Measurements from ENCODE around the gene C11orf68. TPM values are rescaled to one million over a fixed set of nuclear protein-coding genes. Genes with fewer than 3 reads are reported as not detected.

C11orf68 gene
- total and polyA plus RNA-seq, 2 of the 8 experiments (the other 6 are each of a cell fraction or from before 2014, with no cell fraction given) = 24.0 to 51.2 TPM

DNA sequence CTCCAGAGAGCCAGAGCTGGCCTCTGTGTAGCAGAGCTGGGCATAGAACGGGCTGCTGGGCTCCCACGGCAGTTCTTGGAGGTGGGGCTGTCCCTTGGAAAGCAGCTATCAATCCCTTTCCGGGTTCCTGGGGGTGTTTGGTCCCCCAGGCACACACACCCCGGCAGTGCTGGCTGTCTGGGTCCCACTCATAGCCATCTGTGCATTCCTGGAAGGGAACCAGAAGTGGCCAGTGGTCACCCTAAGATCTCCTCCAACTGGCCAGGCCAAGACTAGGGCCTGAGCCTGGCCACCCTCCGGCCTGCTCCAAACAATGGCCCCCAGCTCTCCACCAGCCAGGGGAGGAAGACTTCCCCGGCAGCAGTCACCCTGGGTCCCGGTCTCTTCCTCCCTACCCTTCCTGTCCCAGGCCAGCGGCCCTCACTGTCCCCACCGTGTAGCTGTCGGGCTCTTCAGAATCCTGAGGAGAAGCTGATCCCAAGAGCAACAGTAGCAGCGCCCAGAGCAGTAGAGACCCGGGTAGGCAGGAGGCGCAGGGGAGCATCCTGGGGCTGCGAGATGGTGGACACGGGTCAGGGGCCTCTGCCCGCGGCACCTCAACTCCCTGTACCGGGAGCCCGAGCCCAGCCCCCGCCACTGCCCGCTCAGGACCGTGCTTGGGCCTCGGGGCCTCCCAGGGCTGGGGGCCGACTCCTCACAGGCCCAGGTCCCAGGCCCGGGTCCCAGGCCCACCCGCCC lies 46.9 kb downstream of the C11orf68 start:
- no peaks in the 10 kb centered on the region for H3K79me2 ChIP-seq (ENCODE audit: control insufficient read depth in 1 of 2, insufficient read depth in 2 of 2, low read length in 2 of 2)
- H4K91ac ChIP-seq (replicated peaks; ENCODE audit: insufficient read length, low read length) = peak overlapping the region; percentile 65
- H3K27me3 ChIP-seq (replicated peaks in 1 of 4; ENCODE audit: control insufficient read depth in 3 of 4, extremely low read depth in 1 of 4, insufficient read depth in 3 of 4, low read length in 3 of 4) = peaks cover 0 to 35% (median 15%) of the 10 kb centered on the region in 4 experiments; a peak in 4 of 7 replicates
- no peak overlapping the region for H3K27ac ChIP-seq (ENCODE audit: low read depth, low read length)
- peaks cover 0 to 2% of the 10 kb centered on the region in 2 experiments for H4K20me1 ChIP-seq (replicated peaks in 1 of 2; ENCODE audit: control insufficient read depth in 1 of 2, insufficient read depth in 2 of 2, low read length in 2 of 2)
- DNase-seq (ENCODE audit: low read depth in 1 of 2, low spot score in 2 of 2) (peak in 1 of 2 experiments; percentile 70), FAIRE-seq (no peak)
- H3K14ac ChIP-seq (ENCODE audit: insufficient read length) = no peak overlapping the region
- WGBS, 2 experiments (ENCODE audit: extremely low coverage in 1 of 2, insufficient coverage in 1 of 2, insufficient read length in 1 of 2, insufficient replicate concordance in 2 of 2, low coverage in 1 of 2, low lambda C conversion rate in 2 of 2, missing lambda C conversion rate in 1 of 2) = 54% methylated on average over 15 of the region's 26 CpGs; no CpG with 5 or more reads in 1 of the 2 experiments
- H2BK5ac ChIP-seq (ENCODE audit: low read depth, low read length) = no peak overlapping the region
- H4K8ac ChIP-seq (ENCODE audit: extremely low read depth, insufficient read depth, low read length) = 0 out of 2 replicates have a peak overlapping the region, but pooled peaks have one; percentile 11
- H3K79me1 ChIP-seq (ENCODE audit: low read depth, low read length) = no peaks in the 10 kb centered on the region; the same call in 1 of the 2 replicates
- peak overlapping the region; percentile 40; the same call in 1 of the 2 replicates for H2AK5ac ChIP-seq (ENCODE audit: low read depth, low read length)
- no peak overlapping the region for H3K23ac ChIP-seq (ENCODE audit: insufficient read length)
- peak overlapping the region; percentile 83 to 84 for H3K4me2 ChIP-seq (ENCODE audit: insufficient read depth in 1 of 2, low read depth in 2 of 2, low read length in 2 of 2)
- POLR2A ChIA-PET (ENCODE audit: partially characterized antibody) = interaction anchor here (0.8 to 39.7 kb wide), 4 partner anchors 3 to 46 kb away, joined by 3 to 1071 read pairs (median 538); partner anchors contain the start of genes CCDC85B, CFL1, CTSW and EFEMP2
- peak overlapping the region in 3 of 4 experiments; percentile 26 to 77 (median 49); a peak in 6 of 8 replicates for H3K4me3 ChIP-seq (ENCODE audit: extremely low read depth in 1 of 4, insufficient read depth in 2 of 4, low read depth in 3 of 4, low read length in 4 of 4)
- H3K18ac ChIP-seq (ENCODE audit: extremely low read depth, low read length) = no peak overlapping the region
- H3K9ac ChIP-seq (replicated peaks in 1 of 4; ENCODE audit: extremely low read depth in 1 of 4, low read depth in 3 of 4, low read length in 3 of 4) = no peak overlapping the region
- no peak overlapping the region for H3K4ac ChIP-seq (replicated peaks; ENCODE audit: insufficient read length, low read depth, low read length)
- no peaks in the 10 kb centered on the region for H3K36me3 ChIP-seq (ENCODE audit: control insufficient read depth in 2 of 4, insufficient read depth in 4 of 4, low read length in 3 of 4)
- H3K4me1 ChIP-seq (replicated peaks in 1 of 4; ENCODE audit: control insufficient read depth in 3 of 4, insufficient read depth in 4 of 4, low read length in 3 of 4) = peaks cover 0 to 10% (median 3%) of the 10 kb centered on the region in 4 experiments; a peak in 5 of 7 replicates
- no peak overlapping the region for H3K56ac ChIP-seq (replicated peaks; ENCODE audit: insufficient read length, low read depth, low read length)
- H2BK120ac ChIP-seq (replicated peaks; ENCODE audit: low read depth, low read length) = no peak overlapping the region
- peaks cover 9% of the 10 kb centered on the region; the same call in 1 of the 2 replicates for H3K23me2 ChIP-seq (ENCODE audit: low read depth, low read length)
- no peak overlapping the region for H2BK15ac ChIP-seq (ENCODE audit: low read length)
- no peak overlapping the region for H2BK20ac ChIP-seq (ENCODE audit: low read length)
- H2AFZ ChIP-seq (ENCODE audit: low read length) = no peak overlapping the region; the same call in 1 of the 2 replicates
- H3K9me3 ChIP-seq (ENCODE audit: insufficient read depth in 2 of 2, low read depth in 1 of 2, low read length in 1 of 2) = no peaks in the 10 kb centered on the region
- no peak overlapping the region for H4K5ac ChIP-seq (ENCODE audit: insufficient read length, low read depth, low read length)
- H2BK12ac ChIP-seq (ENCODE audit: low read depth, low read length) = no peak overlapping the region
- CTCF ChIA-PET (ENCODE audit: partially characterized antibody) = interaction anchor here (0.6 to 8.9 kb wide), 19 partner anchors 8 to 190 kb away, joined by 3 to 210 read pairs (median 3); partner anchors contain the start of genes CCDC85B, CFL1, CTSW and FIBP
- TF ChIP-seq SIN3A (conservative IDR thresholded peaks at IDR 0.05 in 1 of 2, IDR thresholded peaks at IDR 0.05 in 1 of 2; ENCODE audit: low read depth in 1 of 2, low read length in 2 of 2) (no peak), TBP (IDR thresholded peaks at IDR 0.05; ENCODE audit: low read depth, low read length) (no peak), NANOG (IDR thresholded peaks at IDR 0.05; ENCODE audit: insufficient read depth, low read depth, low read length, poor library complexity, severe bottlenecking) (no peak), YY1 (IDR thresholded peaks at IDR 0.05; ENCODE audit: low read depth, low read length) (no peak), NRF1 (IDR thresholded peaks at IDR 0.05; ENCODE audit: low read depth, low read length) (no peak), TAF7 (optimal IDR thresholded peaks at IDR 0.05; ENCODE audit: borderline replicate concordance, low read depth, low read length) (no peak), SP1 (IDR thresholded peaks at IDR 0.05; ENCODE audit: low read depth, low read length) (no peak)
- TF ChIP-seq, protein P1, sequence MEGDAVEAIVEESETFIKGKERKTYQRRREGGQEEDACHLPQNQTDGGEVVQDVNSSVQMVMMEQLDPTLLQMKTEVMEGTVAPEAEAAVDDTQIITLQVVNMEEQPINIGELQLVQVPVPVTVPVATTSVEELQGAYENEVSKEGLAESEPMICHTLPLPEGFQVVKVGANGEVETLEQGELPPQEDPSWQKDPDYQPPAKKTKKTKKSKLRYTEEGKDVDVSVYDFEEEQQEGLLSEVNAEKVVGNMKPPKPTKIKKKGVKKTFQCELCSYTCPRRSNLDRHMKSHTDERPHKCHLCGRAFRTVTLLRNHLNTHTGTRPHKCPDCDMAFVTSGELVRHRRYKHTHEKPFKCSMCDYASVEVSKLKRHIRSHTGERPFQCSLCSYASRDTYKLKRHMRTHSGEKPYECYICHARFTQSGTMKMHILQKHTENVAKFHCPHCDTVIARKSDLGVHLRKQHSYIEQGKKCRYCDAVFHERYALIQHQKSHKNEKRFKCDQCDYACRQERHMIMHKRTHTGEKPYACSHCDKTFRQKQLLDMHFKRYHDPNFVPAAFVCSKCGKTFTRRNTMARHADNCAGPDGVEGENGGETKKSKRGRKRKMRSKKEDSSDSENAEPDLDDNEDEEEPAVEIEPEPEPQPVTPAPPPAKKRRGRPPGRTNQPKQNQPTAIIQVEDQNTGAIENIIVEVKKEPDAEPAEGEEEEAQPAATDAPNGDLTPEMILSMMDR (IDR thresholded peaks at IDR 0.05; ENCODE audit: control extremely low read depth in 1 of 3, insufficient read depth in 1 of 3, low read depth in 1 of 3, low read length in 3 of 3) = peak in 2 of 3 experiments; percentile 13; a peak in 2 of 4 replicates
